NCI-H446 treated with DMSO at 0.1 percent for 48 hours (cell line): ENCODE measurements around the gene ZNF490.
"Not testable (repeated sequence)": the region's sequence is repeated elsewhere in the genome, so short reads cannot be mapped to it uniquely, and the experiment has no call there.

Source experiments
- DNase-seq: peaks from one replicate; lab custom pipeline; 2025; lab: John Stamatoyannopoulos, UW

ZNF490 gene

DNA sequence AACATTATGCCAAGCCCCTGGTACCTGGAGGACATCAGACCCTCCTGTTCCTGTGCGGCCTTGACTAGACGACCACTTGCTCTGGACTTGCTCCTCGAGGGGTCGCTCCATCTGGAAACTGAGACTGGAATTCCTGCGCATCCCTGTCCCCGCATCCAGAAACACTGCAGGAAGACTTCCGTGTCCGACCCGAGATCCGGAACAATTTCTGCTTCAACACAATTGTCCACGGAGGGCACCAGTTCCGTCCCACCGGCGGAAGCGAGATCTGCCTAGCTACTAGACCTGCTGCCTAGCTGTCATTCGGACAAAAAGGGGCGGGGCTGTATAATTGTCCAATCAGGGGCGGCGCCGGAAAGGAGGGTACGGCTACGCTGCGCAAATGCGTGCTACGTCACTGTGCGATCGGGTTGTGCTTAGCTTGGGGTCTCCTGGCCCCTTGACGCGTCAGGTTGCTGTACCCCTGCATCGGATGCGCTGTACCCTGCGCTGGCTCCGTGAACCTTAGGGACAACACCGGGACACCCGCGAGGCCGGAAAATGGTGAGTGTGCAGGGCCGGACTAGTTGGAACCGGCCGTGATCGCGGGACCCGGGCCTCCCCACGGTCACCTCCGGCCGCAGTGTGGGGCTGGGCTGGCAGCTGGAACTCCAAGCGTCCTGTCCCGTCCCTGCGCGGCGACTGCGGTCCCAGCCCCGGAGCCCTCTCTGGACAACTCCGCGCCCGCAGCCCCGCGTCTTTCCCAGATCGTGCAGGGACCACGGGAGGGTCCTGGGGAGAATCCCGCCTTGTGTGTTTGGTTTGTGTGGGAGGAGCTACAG is at the start of gene ZNF490, which contains the start of gene ZNF791:
Gene ZNF490 (minus strand): TSS at position 274 of the 821 bp plus-strand sequence. CDS start 133 bp downstream, at position 141.
Gene ZNF791 (plus strand): TSS at position 381 of the 821 bp plus-strand sequence. CDS start 160 bp downstream, at position 541.
- peak; percentile 95 for DNase-seq

DNA sequence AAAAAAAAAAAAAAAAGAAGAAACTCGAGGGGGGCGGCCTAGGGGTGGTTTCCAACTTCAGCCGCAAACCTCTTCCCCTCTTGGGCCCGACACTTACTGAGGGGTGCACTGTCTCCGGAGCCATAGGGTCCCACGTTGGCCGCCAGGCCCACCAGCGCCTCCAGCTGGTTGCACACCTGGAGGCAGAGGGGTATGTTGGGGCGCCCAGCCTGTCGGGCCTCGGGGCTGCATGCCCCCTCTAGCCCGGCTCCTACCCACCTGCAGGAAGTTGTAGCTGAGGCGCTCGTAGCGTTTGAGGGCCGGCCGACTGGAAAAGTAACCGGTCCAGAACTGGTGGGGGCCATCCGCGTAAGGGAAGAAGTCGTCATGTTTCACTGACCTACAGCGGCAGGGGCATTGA is 47.4 kb upstream of the ZNF490 start:
- DNase-seq = no peak

DNA sequence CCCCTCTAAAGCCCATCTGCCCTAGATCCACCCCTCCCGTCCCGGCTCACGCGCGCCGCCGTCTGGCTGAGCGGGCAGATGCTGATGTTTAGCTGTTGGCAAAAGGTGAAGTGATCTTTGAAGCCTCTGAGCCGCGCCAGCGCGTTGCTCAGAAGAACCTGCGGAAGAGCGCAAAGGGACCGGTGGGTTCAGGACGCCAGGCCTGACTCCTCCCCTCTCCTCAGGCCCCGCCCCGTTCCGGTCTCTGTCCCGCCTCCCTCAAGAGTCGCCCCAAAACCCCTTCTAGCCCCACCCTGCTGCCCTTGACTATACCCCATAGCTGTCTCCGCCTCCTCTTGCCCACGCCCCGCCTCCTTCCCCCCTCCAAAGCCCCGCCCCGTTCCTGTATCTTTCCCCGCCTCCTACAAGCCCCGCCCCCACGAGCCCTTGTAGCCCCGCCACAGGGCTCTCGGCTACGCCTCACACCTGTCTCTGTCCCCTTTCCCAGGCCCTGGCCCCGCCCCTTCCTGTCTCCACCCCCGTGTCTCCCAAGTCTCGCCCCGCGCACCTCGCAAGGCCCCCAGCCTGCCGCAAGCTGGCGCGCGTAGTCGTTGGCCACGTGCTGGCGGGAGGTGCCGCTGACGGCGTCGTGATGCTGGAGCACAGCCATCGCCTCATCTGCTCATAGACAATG is 46.4 kb upstream of the ZNF490 start:
- DNase-seq = no peak

DNA sequence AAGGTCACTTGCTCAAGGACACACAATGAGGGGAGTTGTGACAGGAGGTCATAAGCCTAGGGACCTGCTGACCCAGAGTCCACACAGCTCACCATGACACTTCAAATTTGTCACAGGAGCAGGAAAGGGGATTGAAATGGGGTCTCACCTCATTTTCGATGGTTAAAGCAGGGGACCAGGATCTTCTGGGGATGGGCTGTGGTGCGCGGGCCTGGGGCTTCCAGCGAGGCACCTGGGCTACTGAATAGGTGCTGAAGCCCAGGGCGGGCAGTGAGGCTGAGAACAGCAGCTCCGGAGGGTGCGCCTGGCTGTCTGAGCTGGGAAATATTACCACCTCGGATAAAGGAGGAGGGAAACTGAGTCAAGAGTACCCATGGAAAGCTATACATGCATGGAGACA is 44.9 kb upstream of the ZNF490 start:
- no peak for DNase-seq

DNA sequence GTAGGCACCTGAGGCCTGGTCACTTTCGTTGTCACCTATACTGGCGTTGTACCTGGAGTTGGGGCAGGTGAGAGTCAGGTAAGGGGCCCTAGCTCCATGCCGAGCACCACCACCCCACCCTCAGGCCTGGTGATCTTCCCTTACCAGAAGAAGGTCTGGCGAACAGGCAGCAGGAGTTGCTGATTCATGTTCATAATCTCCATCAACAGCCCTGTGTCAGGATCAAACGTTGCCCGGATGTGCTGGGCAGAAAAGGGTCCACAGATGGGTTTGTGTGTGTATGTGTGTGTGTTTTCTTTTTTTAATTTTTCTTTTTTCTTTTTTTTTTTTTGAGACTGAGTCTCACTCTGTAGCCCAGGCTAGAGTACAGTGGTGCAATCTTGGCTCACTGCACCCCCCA is 41.6 kb upstream of the ZNF490 start:
- no peak for DNase-seq

DNA sequence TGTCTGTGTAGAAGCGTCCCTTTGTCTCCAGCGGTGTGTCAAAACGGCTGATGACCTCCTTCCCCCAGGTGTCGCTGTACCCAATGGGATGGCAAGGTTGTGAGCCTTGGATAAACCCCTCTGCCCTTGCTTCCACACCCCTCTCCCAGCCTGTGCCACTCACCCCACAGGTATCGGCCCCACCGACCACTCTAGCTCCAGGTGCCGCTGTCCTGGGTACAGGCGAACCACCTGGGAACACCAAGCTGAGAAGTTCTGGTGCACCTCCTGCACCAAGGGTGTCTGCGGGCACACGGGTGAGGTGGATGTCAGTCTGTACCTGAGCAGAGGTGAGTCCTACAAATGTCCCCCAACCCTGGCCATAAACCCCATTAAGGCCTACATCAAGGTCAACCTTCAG is 39.3 kb upstream of the ZNF490 start:
- no peak for DNase-seq

DNA sequence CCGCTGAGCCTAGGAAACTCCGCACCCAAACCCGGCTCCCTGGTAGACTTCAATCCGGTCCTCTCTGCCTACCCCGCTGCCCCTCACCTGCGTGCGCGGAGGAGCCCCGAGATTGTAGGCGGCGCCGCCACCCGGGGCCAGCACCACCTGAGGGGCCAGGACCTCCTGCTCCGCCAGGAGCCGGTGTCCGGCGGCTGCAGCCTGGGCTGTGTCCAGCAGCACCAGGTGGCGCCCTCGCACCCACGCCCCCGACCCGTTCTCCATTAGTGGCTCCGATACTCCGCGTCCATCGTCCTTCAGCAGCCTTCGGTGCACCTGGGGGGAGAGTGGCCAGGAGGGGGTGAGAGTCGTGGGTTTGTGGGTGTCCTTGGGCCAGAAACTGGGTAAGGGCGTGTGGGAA is 37.5 kb upstream of the ZNF490 start:
- DNase-seq = no peak

DNA sequence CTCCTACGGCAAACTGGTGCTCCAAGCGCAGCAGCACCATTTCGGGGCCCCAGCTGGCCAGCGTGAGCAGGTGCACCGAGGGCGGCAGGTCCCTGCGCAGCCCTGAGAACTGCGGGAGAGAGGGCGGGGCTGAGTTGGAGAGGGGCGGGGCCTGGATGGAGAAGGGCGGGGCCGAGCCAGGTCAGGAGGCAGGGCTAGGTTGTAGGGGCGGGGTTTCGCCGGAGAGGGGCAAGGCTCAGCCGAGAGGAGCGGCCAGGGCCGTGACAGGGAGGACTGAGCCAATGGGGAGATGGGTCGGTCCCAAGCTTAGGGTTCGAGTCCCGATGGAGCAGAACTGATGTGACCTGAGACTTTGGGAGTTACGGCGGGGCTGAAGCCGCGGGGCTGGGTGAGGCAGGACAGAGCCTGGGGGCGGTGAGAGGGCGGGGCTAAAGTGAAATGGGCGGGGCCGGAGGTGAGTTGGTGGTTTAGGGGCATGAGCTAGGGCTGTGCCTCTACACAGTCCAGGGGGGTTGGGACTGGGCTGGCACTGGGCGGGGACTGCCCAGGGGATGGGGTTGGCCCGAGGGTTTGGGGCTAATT is 37.0 kb upstream of the ZNF490 start:
- no peak for DNase-seq

DNA sequence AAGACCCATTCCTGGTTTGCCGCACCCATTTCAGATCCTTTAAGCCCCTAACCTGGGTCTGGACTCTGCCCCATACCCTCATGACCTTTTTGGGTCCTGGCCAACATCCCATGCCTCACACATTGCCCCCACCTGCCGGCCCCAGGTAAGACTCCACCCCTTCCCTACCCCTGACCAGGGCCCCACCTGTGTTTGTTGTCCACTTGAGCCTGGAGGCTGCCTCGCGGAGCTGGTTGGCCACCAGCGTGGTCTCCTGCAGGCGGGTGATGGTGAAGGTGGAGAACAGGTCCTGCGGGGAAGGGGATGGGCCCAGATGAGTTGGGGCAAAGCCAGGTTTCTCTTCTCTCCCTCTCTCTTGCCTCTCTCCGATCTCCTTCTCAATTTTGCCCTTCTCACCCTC is 36.4 kb upstream of the ZNF490 start:
- DNase-seq = no peak

DNA sequence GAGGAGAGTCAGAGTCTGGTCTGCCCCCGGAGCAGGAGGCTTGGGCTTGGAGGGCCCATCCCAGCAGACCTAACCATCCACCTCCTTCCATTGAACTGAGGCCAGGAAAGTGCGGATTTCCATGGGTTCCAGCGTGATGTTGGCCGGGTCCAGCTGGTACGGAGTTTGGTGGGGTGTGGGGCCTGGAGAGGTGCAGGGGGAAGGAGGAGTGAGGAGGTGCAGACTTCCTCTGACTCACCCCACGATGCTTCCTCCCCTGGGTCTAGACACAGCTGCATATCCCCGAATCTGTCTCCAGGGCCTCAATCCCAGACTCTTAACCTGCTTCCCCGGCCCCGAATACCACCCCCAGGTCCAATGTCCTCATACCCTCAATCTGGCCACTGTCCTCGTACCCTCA is 35.9 kb upstream of the ZNF490 start:
- DNase-seq = no peak

DNA sequence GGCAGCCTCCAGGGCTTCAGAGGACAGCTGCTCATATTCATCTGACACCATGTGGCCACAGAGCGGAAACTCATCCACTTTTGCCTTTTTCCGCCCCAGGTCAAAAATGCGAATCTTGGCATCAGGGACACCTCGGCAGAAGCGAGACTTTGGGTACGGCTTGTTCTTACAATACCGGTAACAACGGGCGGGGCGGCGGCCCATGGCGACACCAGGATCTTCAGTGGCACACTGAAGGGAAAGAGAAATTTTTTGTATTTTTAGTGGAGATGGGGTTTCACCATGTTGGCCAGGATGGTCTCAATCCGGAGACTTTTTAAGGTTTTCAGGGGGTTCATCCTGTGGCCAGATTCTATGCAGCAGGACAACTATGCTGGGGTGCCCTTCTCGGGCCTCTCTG is 33.1 kb upstream of the ZNF490 start:
- not testable (repeated sequence) for DNase-seq

DNA sequence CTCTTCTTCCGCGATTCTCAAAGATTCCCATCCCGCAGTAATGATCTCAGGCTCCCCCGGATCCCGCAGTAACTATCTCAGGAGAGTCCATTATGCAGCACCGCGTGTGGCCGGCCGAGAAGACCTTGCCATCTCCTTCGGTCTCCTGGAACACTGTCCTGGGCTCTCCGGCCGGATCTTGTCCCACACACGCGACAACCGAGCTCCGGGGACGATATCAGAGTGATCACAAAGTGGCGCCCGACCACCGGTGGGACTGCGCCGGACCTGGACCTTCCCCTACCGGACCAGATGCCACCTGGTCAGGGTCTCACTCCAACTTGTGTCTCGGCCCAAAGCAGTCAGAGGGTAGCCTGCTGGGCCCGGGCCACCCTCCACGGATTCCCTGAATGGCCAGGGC is 31.9 kb upstream of the ZNF490 start:
- no peak for DNase-seq

DNA sequence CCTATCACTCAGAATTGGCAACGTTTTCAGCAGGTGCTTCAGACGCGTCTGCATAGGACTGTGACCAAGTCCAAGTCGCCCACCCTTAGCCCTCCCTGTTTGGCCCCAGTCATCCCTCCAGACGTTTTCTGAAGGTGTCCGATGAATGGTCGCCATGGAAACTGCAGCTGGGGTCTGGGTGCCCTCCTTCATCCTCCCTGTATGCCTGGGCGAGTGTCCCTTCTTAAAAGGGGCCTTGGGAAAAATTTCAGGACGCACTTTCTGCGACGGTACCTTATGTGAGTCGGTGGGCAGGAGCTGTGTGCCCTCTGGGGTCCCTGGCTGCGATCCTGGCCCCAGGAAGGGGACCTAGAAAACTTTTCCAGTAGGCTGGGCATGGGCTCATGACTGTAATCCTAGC is 30.8 kb upstream of the ZNF490 start:
- DNase-seq = no peak

DNA sequence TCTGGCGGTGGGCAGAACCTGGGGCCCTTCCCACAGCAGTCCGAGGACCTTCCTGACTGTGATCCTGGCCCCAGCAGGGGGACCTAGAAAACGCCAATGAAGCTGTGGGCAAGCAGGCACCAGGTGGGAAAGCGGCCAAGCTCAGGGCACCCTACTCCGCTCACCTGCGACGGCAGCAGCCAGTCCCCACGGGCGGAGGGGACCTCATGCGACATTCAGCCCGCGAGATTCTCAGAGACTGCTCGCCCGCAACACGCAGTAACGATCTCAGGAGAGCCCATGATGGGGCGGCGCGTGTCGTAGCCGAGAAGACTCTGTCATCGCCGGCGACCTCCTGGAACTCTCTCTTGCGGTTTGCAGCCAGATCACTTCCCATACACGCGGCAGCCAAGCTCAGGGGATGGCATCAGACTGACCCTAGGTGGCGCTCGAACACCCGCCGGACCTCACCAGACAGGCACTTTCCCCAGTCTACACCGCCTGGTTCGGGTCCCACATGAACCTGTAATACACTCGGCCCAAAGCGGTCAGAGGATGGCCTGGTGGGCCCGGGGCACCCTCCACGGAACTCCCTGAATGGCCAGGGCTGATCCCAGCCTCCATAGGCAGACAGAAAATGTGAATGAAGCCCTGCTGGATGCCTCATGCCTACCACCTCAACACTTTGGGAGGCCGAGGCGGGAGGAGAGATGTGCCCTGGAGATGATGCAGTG is 29.4 kb upstream of the ZNF490 start:
- no peak for DNase-seq

DNA sequence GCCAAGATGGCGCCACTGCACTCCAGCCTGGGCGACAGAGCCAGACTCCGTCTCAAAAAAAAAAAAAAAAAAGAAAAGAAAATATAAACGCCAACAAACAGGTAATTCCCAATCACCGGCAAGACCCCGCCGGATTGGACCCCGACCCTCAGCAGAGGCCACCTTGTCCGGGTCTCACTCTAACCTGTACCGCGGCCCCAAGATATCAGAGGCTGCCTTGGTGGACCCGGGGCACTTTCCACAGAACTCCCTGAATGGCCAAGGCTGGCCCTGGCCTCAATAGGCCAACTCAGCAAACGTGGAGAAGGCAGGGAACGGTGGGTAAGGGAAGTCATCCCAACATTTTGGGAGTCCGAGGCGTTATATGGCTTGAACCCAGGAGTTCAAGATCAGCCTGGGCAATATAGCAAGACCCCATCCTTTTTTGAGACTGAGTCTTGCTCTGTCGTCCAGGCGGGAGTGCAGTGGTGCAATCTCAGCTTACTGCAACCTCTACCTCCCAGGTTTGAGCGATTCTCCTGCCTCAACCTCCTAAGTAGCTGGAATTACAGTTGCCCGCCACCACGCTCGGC is 28.1 kb upstream of the ZNF490 start:
- DNase-seq = no peak

DNA sequence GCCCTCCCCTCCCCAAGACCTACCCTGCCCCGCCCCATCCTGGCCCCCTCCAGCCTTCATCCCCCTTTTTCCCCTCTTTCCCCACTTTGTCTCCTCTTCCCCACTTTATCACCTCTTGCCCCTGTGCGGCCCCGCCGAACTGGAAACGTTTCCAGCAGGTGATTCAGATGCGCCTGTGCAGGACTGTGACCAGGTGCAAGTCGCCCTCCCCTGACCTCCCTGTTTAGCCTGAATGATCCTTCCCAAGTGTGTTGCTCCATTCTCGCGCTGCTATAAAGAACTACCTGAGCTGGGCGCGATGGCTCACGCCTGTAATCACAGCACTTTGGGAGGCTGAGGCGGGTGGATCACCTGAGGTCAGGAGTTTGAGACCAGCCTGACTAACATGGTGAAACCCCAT is 26.0 kb upstream of the ZNF490 start:
- DNase-seq = no peak

DNA sequence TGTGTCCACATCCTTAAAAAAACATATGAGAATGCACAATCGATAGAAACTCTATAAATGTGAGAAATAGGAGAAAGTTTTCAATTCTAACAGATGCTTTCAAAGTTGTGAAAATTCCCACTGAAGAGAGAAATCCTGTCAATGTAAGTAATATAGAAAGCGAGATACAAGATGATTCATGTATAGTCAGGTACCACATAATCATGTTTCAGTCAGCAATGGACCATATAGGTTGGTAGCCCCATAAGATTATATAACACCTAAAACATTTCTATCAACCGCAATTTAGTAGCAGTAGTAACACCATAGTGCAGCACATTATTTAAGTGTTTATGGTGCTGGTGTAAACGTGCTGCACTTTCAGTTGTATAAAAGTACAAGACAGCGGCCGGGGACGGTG is 18.6 kb upstream of the ZNF490 start:
- DNase-seq = no peak

DNA sequence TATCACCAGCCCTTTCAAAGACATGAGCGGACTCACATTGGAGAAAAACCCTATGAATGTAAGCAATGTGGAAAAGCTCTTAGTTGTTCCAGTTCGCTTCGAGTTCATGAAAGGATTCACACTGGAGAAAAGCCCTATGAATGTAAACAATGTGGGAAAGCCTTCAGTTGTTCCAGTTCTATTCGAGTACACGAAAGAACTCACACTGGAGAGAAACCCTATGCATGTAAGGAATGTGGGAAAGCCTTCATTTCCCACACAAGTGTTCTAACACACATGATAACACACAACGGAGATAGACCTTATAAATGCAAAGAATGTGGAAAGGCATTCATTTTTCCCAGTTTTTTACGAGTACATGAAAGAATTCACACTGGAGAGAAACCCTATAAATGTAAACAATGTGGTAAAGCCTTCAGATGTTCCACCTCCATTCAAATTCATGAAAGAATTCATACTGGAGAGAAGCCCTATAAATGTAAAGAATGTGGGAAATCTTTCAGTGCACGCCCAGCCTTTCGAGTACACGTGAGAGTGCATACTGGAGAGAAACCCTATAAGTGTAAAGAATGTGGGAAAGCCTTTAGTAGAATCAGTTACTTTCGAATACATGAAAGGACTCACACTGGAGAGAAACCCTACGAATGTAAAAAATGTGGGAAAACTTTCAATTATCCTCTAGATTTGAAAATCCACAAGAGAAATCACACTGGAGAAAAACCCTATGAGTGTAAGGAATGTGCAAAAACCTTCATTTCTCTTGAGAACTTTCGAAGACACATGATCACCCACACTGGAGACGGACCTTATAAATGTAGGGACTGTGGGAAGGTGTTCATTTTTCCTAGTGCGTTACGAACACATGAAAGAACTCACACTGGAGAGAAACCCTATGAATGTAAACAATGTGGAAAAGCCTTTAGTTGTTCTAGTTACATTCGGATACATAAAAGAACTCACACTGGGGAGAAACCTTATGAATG is 17.7 kb upstream of the ZNF490 start:
- DNase-seq = no peak

DNA sequence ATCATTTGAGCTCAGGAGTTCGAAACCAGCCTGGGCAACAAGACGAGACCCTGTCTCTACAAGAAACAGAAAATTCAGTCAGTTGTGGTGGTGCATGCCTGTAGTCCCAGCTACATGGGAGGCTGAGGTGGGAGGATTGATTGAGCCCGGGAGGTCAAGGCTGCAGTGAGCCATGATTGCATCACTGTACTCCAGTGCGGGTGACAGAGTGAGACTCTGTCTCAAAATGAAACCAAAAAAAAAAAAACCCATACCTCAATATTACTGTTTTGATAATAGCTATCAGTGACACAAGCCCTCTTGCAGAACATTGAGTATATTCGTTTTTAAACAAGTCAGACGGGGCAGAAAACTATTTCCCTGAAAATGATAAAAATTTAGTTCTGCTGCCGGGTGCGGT is 16.3 kb upstream of the ZNF490 start:
- DNase-seq = no peak

DNA sequence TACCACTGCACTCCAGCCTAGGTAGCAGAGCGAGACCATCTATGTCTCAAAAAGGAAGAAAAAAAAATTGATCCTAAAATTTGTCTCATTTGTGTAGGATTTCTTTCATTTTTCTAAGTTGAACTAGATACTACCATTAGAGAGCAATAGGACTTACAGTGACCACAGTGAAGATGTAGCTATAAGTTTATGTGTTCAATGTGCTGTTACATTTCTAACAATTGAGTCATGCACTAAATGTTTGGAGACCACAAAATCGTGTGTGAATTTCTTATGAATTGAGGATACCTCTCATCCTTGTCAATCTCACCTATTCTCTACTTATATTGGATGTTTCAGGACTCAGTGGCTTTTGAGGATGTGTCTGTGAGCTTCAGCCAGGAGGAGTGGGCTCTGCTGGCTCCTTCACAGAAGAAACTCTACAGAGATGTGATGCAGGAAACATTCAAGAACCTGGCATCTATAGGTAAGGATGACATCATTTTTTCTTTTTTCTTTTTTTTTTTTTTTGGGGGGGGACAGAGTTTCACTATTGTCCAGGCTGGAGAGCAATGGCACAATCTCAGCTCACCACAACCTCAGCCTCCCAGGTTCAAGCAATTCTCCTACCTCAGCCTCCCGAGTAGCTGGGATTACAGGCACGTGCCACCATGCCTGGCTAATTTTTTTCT is 12.9 kb upstream of the ZNF490 start:
- no peak for DNase-seq
